GM12874 (cell line): ENCODE results near the gene RNASE12.

Experiments used
- CTCF ChIP-seq: IDR thresholded peaks from 2 replicates; pipeline ENCODE4 v1.5.1; 2011; ENCODE audit warnings: low read depth, mild to moderate bottlenecking, control low read depth, low read length, moderate library complexity; ENCODE audit not compliant: insufficient read depth

The RNASE12 gene, protein sequence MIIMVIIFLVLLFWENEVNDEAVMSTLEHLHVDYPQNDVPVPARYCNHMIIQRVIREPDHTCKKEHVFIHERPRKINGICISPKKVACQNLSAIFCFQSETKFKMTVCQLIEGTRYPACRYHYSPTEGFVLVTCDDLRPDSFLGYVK

GRCh38 chr14:20591235-20591634, at the start of gene RNASE12:
Gene RNASE12, minus strand, starts transcription at chr14:20591376. Its CDS starts 653 bp downstream, at chr14:20590723.
- no peak for TF ChIP-seq CTCF

- TF ChIP-seq CTCF, result no peak
These were observed 41.9 kb upstream of the RNASE12 start for GRCh38 chr14:20632831-20633691.

DNA sequence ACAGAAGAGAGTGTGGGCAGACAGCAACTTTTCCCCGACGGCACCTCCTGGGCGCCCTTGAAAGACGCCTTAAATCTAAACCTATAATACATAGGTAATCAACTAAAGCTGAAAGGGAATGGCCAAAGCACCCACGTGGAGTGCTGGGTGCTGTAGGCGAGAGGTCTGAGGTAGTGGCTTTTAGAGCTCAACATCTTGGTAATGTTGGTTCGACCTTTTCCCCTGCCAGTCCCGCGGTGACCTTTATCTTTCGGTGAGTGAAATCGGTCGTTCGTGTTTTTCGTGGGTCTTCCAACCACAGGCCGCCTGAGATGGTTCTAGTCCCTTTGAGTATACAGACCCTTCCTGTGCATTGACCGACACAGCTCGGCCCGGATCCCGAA, 41.3 kb upstream of the RNASE12 start:
- TF ChIP-seq CTCF, result no peak

DNA sequence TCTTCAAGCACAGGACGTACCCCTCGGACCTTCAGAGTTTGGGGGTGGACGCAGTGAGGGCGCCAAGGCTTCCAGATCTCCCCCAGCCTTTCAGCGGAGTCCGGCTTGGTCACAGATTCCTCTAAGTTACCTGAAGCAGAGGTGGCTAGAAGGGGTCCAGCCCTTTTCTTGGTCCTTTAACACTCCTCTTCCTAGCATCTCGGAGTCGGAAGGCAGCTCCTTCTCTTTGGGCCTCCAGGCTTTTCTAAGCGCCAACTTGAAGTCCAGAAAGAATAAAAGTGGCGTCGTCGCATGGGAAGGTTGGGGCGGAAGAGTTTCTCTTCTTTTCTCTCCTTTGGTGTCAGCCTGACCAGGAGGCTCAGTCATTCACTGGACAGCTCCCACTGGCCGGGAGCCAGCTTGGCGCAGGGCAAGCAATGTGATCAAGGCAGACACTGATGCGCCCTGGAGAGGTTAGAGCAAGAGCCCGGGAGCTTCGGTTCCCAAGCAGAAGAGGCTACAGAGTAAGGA, 40.8 kb upstream of the RNASE12 start:
- TF ChIP-seq CTCF, result no peak

- no peak for TF ChIP-seq CTCF
These were observed 40.1 kb upstream of the RNASE12 start for GRCh38 chr14:20631023-20631879.

DNA sequence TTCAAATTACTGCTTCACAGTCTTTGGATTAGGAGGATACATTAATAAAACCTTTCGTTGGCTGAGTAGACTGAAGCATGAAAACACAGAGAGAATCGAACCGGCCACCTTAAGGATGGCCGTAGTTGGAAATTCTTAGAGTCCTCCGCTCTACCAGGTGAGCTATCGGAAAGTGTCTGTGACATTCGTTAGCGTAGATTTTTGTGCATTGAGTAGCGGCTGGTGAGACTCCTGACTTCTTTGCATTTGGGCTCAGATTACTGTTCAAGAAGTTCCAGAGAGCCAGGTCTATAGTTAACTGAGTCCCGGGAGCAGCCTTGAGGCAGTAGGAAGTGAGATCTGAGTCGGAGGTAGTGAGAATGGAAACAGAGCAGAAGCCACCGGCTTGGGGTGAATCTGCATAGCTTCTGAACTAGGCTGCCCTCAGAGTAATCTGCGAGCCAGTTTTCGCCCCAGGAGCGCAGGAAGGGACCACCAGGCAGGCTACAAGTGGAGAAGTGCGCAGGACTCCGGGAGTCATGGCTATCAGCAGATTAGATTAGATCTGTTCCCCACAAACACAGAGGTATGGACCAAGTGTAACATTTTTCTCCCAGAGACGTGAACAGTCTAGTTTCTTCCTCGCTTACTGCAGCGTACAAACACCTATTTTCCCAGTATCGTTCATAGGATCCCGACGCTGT, 39.3 kb upstream of the RNASE12 start:
- TF ChIP-seq CTCF, result no peak
